GM12872 (cell line): ENCODE data around the gene FBXW7.

ENCODE experiments used
- TF ChIP-seq, protein P1 (sequence below): IDR thresholded peaks from 3 replicates; pipeline ENCODE4 v1.5.1; 2011; ENCODE audit warnings: low read depth, mild to moderate bottlenecking, low read length, moderate library complexity; ENCODE audit not compliant: insufficient read depth

Gene FBXW7

DNA sequence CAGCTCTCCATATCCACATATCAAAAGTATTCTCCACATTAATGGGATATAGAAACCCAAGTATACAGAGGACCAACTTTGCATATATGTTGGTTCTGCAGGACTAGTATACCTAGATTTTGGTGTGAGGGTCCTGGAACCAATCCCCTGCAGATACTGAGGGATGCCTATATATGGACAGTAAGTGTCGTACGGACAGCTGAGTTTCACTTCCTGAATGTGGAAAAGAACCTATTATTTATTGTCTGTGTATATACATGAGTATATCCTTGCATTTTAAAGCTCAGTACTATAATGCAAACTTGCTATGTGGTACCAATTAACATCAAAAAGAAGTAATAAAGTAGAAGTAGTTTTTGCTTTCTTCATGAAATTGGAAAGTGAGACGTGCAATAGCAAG is 101.9 kb downstream of the FBXW7 start:
- TF ChIP-seq, protein P1, sequence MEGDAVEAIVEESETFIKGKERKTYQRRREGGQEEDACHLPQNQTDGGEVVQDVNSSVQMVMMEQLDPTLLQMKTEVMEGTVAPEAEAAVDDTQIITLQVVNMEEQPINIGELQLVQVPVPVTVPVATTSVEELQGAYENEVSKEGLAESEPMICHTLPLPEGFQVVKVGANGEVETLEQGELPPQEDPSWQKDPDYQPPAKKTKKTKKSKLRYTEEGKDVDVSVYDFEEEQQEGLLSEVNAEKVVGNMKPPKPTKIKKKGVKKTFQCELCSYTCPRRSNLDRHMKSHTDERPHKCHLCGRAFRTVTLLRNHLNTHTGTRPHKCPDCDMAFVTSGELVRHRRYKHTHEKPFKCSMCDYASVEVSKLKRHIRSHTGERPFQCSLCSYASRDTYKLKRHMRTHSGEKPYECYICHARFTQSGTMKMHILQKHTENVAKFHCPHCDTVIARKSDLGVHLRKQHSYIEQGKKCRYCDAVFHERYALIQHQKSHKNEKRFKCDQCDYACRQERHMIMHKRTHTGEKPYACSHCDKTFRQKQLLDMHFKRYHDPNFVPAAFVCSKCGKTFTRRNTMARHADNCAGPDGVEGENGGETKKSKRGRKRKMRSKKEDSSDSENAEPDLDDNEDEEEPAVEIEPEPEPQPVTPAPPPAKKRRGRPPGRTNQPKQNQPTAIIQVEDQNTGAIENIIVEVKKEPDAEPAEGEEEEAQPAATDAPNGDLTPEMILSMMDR, result no peak

DNA sequence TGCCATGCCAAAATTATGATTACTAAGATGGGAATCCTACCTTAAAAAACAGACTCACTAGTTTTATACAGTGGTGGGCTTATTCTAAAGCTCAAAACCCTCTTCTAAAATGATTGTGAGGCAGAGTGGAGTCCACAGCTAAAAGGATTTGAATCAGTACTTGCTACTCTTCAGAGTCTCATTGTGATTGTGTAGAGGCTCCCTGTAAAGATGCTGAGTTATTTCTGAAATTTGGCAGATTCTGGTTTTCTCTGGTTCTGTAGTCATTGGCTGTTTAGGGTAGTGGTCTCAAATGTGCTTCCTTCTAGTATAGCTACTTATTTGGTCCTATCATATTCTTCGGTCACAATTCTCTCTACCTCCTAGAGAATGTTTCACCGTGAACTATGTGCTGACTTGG is 104.1 kb downstream of the FBXW7 start:
- TF ChIP-seq, protein P1, result no peak

DNA sequence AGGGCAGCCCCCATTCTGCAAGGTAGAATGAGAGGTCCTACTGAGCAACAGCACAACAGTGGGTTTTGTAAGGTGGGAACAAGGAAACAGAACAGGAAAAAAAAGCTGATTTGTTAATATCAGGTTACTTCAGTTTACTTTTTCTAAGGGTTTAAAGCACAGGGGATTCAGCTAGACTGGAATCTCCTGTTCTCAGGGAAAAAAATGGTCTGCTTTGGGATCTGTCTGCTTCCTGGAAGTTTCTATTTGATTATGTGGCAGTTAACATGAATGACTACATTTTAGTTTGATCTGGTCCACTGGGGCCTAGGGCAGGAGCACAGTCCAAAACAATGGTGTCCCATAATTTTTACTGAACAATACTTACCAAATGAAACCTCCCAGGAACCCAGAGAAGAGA is 104.6 kb downstream of the FBXW7 start:
- TF ChIP-seq, protein P1, result no peak

DNA sequence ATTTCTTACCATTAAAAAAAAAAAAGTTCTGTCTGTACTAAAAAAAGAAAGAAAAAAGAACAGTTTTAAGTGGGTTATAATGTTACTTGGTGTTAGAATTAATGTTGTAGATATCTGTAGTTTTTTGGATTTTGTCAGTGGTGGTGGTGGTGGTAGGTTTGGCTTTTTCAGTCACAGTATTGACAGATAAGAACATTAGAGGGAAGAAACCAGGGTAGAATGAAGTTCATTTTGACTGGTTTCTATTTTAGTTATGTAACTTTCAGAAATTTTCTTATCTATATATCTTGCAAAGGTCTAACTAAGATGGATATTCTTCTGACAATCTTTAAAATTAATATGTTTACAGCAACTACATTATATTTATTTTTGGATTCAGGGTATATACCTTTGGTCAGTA is 105.4 kb downstream of the FBXW7 start:
- TF ChIP-seq, protein P1, result no peak

DNA sequence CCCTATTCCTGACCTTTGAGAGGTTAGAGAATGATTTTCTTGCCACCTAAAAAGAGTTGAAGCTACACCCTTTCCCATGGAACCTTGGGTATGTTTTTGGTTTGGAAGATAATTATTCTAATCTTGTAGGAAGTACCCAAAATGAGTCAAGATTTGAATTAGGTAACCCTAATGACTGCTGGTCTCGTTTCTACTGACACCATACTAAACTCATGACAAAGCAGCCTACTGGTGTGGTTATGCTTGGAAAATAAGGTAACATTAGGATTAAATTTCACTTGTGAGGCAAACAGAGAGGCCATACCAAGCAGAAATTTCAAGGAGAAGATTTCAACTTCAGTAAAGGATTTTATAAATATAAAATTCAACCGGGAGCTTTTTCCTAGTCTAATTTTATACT is 107.9 kb downstream of the FBXW7 start:
- TF ChIP-seq, protein P1, result no peak

DNA sequence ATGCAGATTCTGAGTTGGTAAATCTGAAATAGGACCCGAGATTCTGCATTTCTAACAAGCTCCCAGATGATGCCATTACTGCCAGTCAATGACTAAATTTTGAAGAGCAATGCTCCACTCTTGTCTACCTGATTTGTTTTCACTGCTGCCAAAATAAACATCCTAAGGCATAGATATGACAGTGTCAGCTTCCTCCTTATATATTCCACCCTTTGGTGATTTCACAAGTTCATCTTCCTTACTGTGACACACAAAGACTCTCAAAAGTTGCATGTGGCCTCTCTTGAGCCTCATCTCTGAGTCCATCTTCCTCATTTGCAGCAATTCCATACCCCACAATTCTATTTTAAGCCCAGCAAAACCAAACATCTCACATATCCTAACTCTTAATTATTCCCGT is 110.9 kb downstream of the FBXW7 start:
- TF ChIP-seq, protein P1, result no peak

DNA sequence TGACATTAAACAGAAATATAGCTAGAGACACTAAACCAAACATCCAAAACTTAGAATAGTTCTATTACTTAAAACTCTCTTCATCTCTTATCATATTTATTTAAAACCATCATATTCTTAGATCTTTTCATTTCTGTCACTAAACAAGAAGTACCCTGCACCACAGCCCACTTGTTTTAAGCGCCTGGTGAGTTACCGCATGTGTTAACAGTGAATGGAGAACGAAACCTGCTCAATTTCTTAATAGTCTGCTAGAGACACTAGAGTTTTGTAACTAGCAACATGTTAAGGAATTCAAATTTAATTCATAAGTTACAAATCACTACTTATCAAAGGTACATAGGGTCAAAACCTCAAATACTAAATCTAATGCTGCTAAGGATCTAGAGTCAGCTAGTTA is 111.5 kb downstream of the FBXW7 start:
- TF ChIP-seq, protein P1, result no peak

DNA sequence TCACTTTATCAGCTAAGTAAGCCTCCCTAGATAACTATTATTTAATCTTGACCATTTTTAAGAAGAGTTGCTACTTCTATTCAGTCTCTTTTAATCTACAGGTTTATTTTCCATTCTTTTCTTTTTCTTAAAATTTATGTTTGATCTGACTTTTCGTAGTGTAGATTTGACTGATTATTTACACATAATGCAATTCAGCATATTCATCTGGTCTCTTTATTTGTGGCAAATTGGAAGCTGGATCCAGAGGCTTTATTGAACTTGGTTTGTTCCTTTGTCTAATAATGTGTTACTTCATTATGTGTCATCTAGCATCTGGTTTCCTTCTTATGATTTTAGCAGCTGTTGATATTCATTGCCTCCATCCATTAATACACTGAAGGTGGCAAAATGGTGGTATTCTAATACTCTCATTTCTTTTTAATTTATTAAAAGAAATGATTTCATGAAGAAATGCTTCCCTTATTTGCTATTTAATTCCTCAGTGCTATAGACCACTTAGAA is 113.0 kb downstream of the FBXW7 start:
- TF ChIP-seq, protein P1, result no peak
